GM18951 (cell line): Measurements from ENCODE around the gene BST2.
"Not testable (repeated sequence)": the region's sequence is repeated elsewhere in the genome, so short reads cannot be mapped to it uniquely, and the experiment has no call there.

ENCODE experiments used
- POLR2A ChIP-seq: IDR thresholded peaks from 4 replicates; pipeline ENCODE4 v1.6.1; 2011; ENCODE audit warnings: mild to moderate bottlenecking; ENCODE audit not compliant: insufficient read length, insufficient read depth; ENCODE audit errors: extremely low read depth
- in situ Hi-C: fragments of 300-500 bp; cut with MboI; formaldehyde crosslinking; loops from one replicate; pipeline ENCODE4 v1.12.0; 2022; ENCODE audit warnings: low sequenced_read_pairs, mixed read lengths, inconsistent platforms; ENCODE audit not compliant: unreplicated experiment

Gene BST2

GRCh38 chr19:17390665-17391370 is 14.6 kb downstream of the BST2 start:
- peak; percentile 50 for TF ChIP-seq POLR2A
- in situ Hi-C loops = no loop called here

- in situ Hi-C loops = loop anchor here (5.0 kb wide), 1 partner anchor 43 kb away; no protein-coding TSS in a partner anchor
- TF ChIP-seq POLR2A = no peak
Observed at GRCh38 chr19:17389957-17390664, 15.3 kb downstream of the BST2 start.

GRCh38 chr19:17389288-17389687 is 16.1 kb downstream of the BST2 start:
- TF ChIP-seq POLR2A = no peak
- in situ Hi-C loops = loop anchor here (5.0 kb wide), 1 partner anchor 42 kb away; no protein-coding TSS in a partner anchor

GRCh38 chr19:17385878-17386611 is 19.4 kb downstream of the BST2 start:
- in situ Hi-C loops = loop anchor here (5.0 kb wide), 1 partner anchor 39 kb away; no protein-coding TSS in a partner anchor
- TF ChIP-seq POLR2A = no peak

- in situ Hi-C loops = no loop called here
- no peak for TF ChIP-seq POLR2A
Observed at GRCh38 chr19:17380426-17381138, 24.8 kb downstream of the BST2 start.

GRCh38 chr19:17379221-17379631 is 26.2 kb downstream of the BST2 start:
- TF ChIP-seq POLR2A = no peak
- in situ Hi-C loops = no loop called here

GRCh38 chr19:17378271-17378670 is 27.2 kb downstream of the BST2 start:
- in situ Hi-C loops = no loop called here
- no peak for TF ChIP-seq POLR2A

- in situ Hi-C loops = no loop called here
- no peak for TF ChIP-seq POLR2A
Observed at GRCh38 chr19:17376935-17377600, 28.4 kb downstream of the BST2 start, which contains the start of gene PLVAP. PLVAP (minus strand) TSS chr19:17377342; CDS start chr19:17377288, 54 bp downstream.

- in situ Hi-C loops = no loop called here
- no peak for TF ChIP-seq POLR2A
Observed at GRCh38 chr19:17370026-17370587, 35.3 kb downstream of the BST2 start.

- in situ Hi-C loops = no loop called here
Observed at GRCh38 chr19:17365361-17365760, 40.1 kb downstream of the BST2 start.

GRCh38 chr19:17363852-17364605 is 41.4 kb downstream of the BST2 start:
- in situ Hi-C loops = not testable (repeated sequence)

More at GRCh38 chr19:17365361-17365760, 40.1 kb downstream of the BST2 start:
- no peak for TF ChIP-seq POLR2A
